B cell (primary cell): Measurements from ENCODE around the gene HPS4. TPM values are rescaled to one million over a fixed set of nuclear protein-coding genes. Genes with fewer than 3 reads are reported as not detected.

ENCODE experiments used
- ATAC-seq: fragments of 200-7000 bp; cut with Tn5 transposase; one replicate; pipeline ENCODE4 v1.10.0; 2021; ENCODE audit warnings: low read depth, mild to moderate bottlenecking, moderate number of reproducible peaks, moderate library complexity
- CTCF ChIA-PET: fragments of 350-600 bp; sonication (Branson Sonifier 250); formaldehyde crosslinking; loops from one replicate; lab custom pipeline; 2021; ENCODE audit warnings: antibody characterized with exemption, inconsistent platforms; lab: Charles Lee
- POLR2A ChIA-PET: fragments of 350-600 bp; sonication (Branson Sonifier 250); formaldehyde crosslinking; loops from one replicate; lab custom pipeline; 2021; ENCODE audit warnings: antibody characterized with exemption; lab: Charles Lee
- DNase-seq: peaks from one replicate; pipeline ENCODE4 v3.0.0; 2013
- H2AFZ ChIP-seq: 2 replicates; pipeline ENCODE4 v1.6.1; 2012; ENCODE audit warnings: mild to moderate bottlenecking, low read depth, low read length; ENCODE audit not compliant: insufficient read depth, poor library complexity, severe bottlenecking
- H3K27ac ChIP-seq, 2 donors: 1 replicate in 1 of 2; 2 replicates in 1 of 2; pipeline ENCODE4 v1.5.1; 2012 to 2013; ENCODE audit warnings: low read length in 2 of 2, mild to moderate bottlenecking in 2 of 2, moderate library complexity in 1 of 2
- H3K27me3 ChIP-seq, 4 experiments: fragments of 200-600 bp in 1 of 4; sonication (generic) in 1 of 4; replicated peaks in 1 of 4; 1 replicate in 2 of 4; 2 replicates in 2 of 4; pipeline versions ENCODE4 v1.6.1 to v1.7.0; 2013 to 2016; ENCODE audit warnings: low read length in 3 of 4, mild to moderate bottlenecking in 2 of 4, mixed read lengths in 1 of 4, moderate library complexity in 1 of 4; ENCODE audit not compliant: insufficient read depth in 4 of 4, control insufficient read depth in 3 of 4; ENCODE audit errors: control extremely low read depth in 1 of 4
- H3K36me3 ChIP-seq, 2 experiments: replicated peaks in 1 of 2; 1 replicate in 1 of 2; 2 replicates in 1 of 2; pipeline versions ENCODE4 v1.6.1 to v1.7.1; 2013; ENCODE audit warnings: low read length in 1 of 2; ENCODE audit not compliant: insufficient read depth in 2 of 2, control insufficient read depth in 1 of 2; ENCODE audit errors: control extremely low read depth in 1 of 2, extremely low read depth in 1 of 2
- H3K4me1 ChIP-seq, 2 donors: fragments of 200-600 bp in 1 of 2; sonication (generic) in 1 of 2; 1 replicate in 1 of 2; 2 replicates in 1 of 2; pipeline versions ENCODE4 v1.5.1 to v1.6.1; 2013 to 2017; ENCODE audit warnings: low read length in 2 of 2; ENCODE audit not compliant: control insufficient read depth in 2 of 2, insufficient read depth in 2 of 2
- H3K4me2 ChIP-seq: replicated peaks from 2 replicates; pipeline ENCODE3; 2012; ENCODE audit warnings: mild to moderate bottlenecking, low read depth, low read length; ENCODE audit not compliant: poor library complexity, severe bottlenecking
- H3K4me3 ChIP-seq, 5 experiments: fragments of 200-600 bp in 1 of 5; sonication (generic) in 1 of 5; 1 replicate in 3 of 5; 2 replicates in 2 of 5; pipeline versions ENCODE4 v1.5.1 to v1.7.0; 2011 to 2016; ENCODE audit warnings: low read length in 4 of 5, mild to moderate bottlenecking in 4 of 5, low read depth in 2 of 5, control low read depth in 1 of 5, moderate library complexity in 1 of 5; ENCODE audit not compliant: insufficient read depth in 1 of 5; ENCODE audit errors: control extremely low read depth in 1 of 5, extremely low read depth in 1 of 5
- H3K79me2 ChIP-seq: fragments of 200-600 bp; sonication (generic); one replicate; pipeline ENCODE4 v1.6.0; 2016; ENCODE audit warnings: low read length; ENCODE audit not compliant: control insufficient read depth, insufficient read depth
- H3K9ac ChIP-seq: fragments of 200-600 bp; sonication (generic); 2 replicates; pipeline ENCODE4 v1.6.1; 2017; ENCODE audit warnings: mild to moderate bottlenecking, low read length, moderate library complexity
- H3K9me3 ChIP-seq, 3 donors: one replicate each; pipeline versions ENCODE4 v1.6.1 to v1.7.1; 2013; ENCODE audit warnings: low read length in 2 of 3; ENCODE audit not compliant: control insufficient read depth in 2 of 3, insufficient read depth in 1 of 3; ENCODE audit errors: control extremely low read depth in 1 of 3
- H4K20me1 ChIP-seq: 2 replicates; pipeline ENCODE4 v1.6.0; 2012; ENCODE audit warnings: mild to moderate bottlenecking, low read length; ENCODE audit not compliant: insufficient read depth, control insufficient read depth, poor library complexity, severe bottlenecking
- H3K27ac Mint-ChIP-seq: one replicate; pipeline ENCODE4 v1.8.0; 2021; ENCODE audit warnings: mixed read lengths
- H3K27me3 Mint-ChIP-seq: one replicate; pipeline ENCODE4 v1.8.0; 2021; ENCODE audit warnings: mixed read lengths
- H3K4me1 Mint-ChIP-seq: one replicate; pipeline ENCODE4 v1.8.0; 2021; ENCODE audit warnings: mixed read lengths
- H3K4me3 Mint-ChIP-seq: one replicate; pipeline ENCODE4 v1.8.0; 2021; ENCODE audit warnings: mixed read lengths
- H3K9me3 Mint-ChIP-seq: one replicate; pipeline ENCODE4 v1.8.0; 2022; ENCODE audit warnings: mixed read lengths; ENCODE audit not compliant: insufficient read depth
- EZH2 ChIP-seq: IDR thresholded peaks from 2 replicates; pipeline ENCODE4 v1.6.1; 2012; ENCODE audit warnings: borderline replicate concordance, low read depth, mild to moderate bottlenecking, moderate library complexity, low read length; ENCODE audit not compliant: insufficient read depth, poor library complexity, severe bottlenecking
- WGBS: methylation state at CpG from one replicate; pipeline ENCODE4 v1.1.5; 2013; ENCODE audit warnings: missing lambda C conversion rate; ENCODE audit not compliant: insufficient coverage; 5-methylcytosine and 5-hydroxymethylcytosine counted together
- intact Hi-C: fragments of 100-400 bp; cut with micrococcal nuclease; formaldehyde crosslinking; loops from one replicate; pipeline ENCODE4 v1.10.0; 2022
- polyA plus RNA-seq: library from polyadenylated mRNA; depleted of rRNA; stranded (reverse); fragments of >200 nt; gene quantifications from 2 replicates; pipeline ENCODE4 v1.2.3, GENCODE V29; 2012
- total RNA-seq, 2 donors: library from RNA; stranded (reverse); fragments of 120-200 nt in 1 of 2; gene quantifications; 1 replicate in 1 of 2; 2 replicates in 1 of 2; pipeline versions ENCODE4 v1.2.3 to v1.2.4, GENCODE V29; 2013 to 2022
- TF ChIP-seq, protein P1 (sequence below): fragments of 200-600 bp; IDR thresholded peaks from one replicate; pipeline ENCODE4 v1.8.0; 2022; ENCODE audit warnings: antibody characterized with exemption, mild to moderate bottlenecking

HPS4 gene
- total and polyA plus RNA-seq, 2 donors (not counting 1 experiment from before 2014, with no cell fraction given), result 34.8 to 61.8 TPM

- no CpG with 5 or more reads among the region's 5 CpGs for WGBS
- Mint-ChIP-seq H3K27ac (no peak overlapping the region), H3K27me3 (no peaks in the 10 kb centered on the region), H3K4me3 (no peak overlapping the region), H3K9me3 (no peaks in the 10 kb centered on the region), H3K4me1 (peaks cover 12% of the 10 kb centered on the region)
- ChIA-PET CTCF (interaction anchor here (1.8 kb wide), 1 partner anchor 15 kb away, joined by 3 read pairs; no protein-coding TSS in a partner anchor), POLR2A (no interaction called here)
- Histone ChIP-seq H3K36me3 (no peaks in the 10 kb centered on the region), H2AFZ (no peak overlapping the region), H3K9ac (no peak overlapping the region), H4K20me1 (no peaks in the 10 kb centered on the region), H3K79me2 (peaks cover 20% of the 10 kb centered on the region), H3K4me1 (peaks cover 7 to 8% of the 10 kb centered on the region in 2 donors), H3K27ac (no peak overlapping the region), H3K9me3 (no peaks in the 10 kb centered on the region), H3K27me3 (no peaks in the 10 kb centered on the region), H3K4me2 (no peak overlapping the region), H3K4me3 (no peak overlapping the region)
- ATAC-seq, result no peak
- intact Hi-C loops, result no loop called here
- TF ChIP-seq, protein P1, sequence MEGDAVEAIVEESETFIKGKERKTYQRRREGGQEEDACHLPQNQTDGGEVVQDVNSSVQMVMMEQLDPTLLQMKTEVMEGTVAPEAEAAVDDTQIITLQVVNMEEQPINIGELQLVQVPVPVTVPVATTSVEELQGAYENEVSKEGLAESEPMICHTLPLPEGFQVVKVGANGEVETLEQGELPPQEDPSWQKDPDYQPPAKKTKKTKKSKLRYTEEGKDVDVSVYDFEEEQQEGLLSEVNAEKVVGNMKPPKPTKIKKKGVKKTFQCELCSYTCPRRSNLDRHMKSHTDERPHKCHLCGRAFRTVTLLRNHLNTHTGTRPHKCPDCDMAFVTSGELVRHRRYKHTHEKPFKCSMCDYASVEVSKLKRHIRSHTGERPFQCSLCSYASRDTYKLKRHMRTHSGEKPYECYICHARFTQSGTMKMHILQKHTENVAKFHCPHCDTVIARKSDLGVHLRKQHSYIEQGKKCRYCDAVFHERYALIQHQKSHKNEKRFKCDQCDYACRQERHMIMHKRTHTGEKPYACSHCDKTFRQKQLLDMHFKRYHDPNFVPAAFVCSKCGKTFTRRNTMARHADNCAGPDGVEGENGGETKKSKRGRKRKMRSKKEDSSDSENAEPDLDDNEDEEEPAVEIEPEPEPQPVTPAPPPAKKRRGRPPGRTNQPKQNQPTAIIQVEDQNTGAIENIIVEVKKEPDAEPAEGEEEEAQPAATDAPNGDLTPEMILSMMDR, result no peak
- no peak for TF ChIP-seq EZH2
- no peak for DNase-seq
Observed at GRCh38 chr22:26517429-26517828, 33.8 kb upstream of the HPS4 start.

GRCh38 chr22:26516503-26516902 is 32.9 kb upstream of the HPS4 start:
- ChIA-PET CTCF (no interaction called here), POLR2A (no interaction called here)
- Mint-ChIP-seq H3K27ac (no peak overlapping the region), H3K4me1 (peaks cover 22% of the 10 kb centered on the region), H3K27me3 (no peaks in the 10 kb centered on the region), H3K9me3 (no peaks in the 10 kb centered on the region), H3K4me3 (no peak overlapping the region)
- intact Hi-C loops, result no loop called here
- Histone ChIP-seq H3K27ac (no peak overlapping the region), H4K20me1 (no peaks in the 10 kb centered on the region), H3K4me1 (peaks cover 11 to 12% of the 10 kb centered on the region in 2 donors), H3K4me2 (no peak overlapping the region), H3K4me3 (no peak overlapping the region), H3K27me3 (no peaks in the 10 kb centered on the region), H3K9ac (no peak overlapping the region), H3K36me3 (no peaks in the 10 kb centered on the region), H3K9me3 (no peaks in the 10 kb centered on the region), H2AFZ (no peak overlapping the region), H3K79me2 (peaks cover 29% of the 10 kb centered on the region)
- WGBS, result 100% methylated on average over 1 of the region's 1 CpG
- ATAC-seq (no peak), DNase-seq (no peak)
- no peak for TF ChIP-seq EZH2
- TF ChIP-seq, protein P1, result no peak
